Thoracic aorta (tissue), 2 donors: ENCODE data around the gene ANKRD33B. TPM values are rescaled to one million over a fixed set of nuclear protein-coding genes. Genes with fewer than 3 reads are reported as not detected.

Experiments used
- ATAC-seq: fragments of 150-250 bp; one replicate; pipeline ENCODE4 v1.8.0; 2017; ENCODE audit warnings: low read depth; ENCODE audit not compliant: insufficient number of reproducible peaks, low FRiP score
- DNase-seq: peaks from one replicate; pipeline ENCODE4 v3.0.0-alpha.2; 2020; ENCODE audit warnings: low spot score
- H3K27ac ChIP-seq, 2 donors: fragments of 200-600 bp; sonication (generic); 1 replicate in 1 of 2; 2 replicates in 1 of 2; pipeline ENCODE4 v1.5.1; 2016; ENCODE audit warnings: mild to moderate bottlenecking in 2 of 2, moderate library complexity in 2 of 2
- H3K27me3 ChIP-seq: fragments of 200-600 bp; sonication (generic); replicated peaks from 2 replicates; pipeline ENCODE4 v1.6.0; 2016; ENCODE audit warnings: mild to moderate bottlenecking; ENCODE audit not compliant: insufficient read depth
- H3K36me3 ChIP-seq: fragments of 200-600 bp; sonication (generic); one replicate; pipeline ENCODE4 v1.5.1; 2016
- H3K4me1 ChIP-seq, 2 donors: fragments of 200-600 bp; sonication (generic); 1 replicate in 1 of 2; 2 replicates in 1 of 2; pipeline versions ENCODE4 v1.5.1 to v1.6.0; 2016; ENCODE audit warnings: low read depth in 2 of 2, mild to moderate bottlenecking in 1 of 2; ENCODE audit not compliant: control insufficient read depth in 1 of 2
- H3K4me3 ChIP-seq: fragments of 200-600 bp; sonication (generic); 2 replicates; pipeline ENCODE4 v1.5.1; 2016; ENCODE audit warnings: mild to moderate bottlenecking
- H3K9me3 ChIP-seq: fragments of 200-600 bp; sonication (generic); 2 replicates; pipeline ENCODE4 v1.5.1; 2016
- CTCF ChIP-seq: fragments of 200-600 bp; sonication (generic); IDR thresholded peaks from one replicate; pipeline ENCODE4 v1.5.1; 2019; ENCODE audit warnings: antibody characterized with exemption
- total RNA-seq, 2 donors: library from RNA; depleted of rRNA; stranded (reverse); fragments of >200 nt; gene quantifications; one replicate each; pipeline versions ENCODE4 v1.1.0 to v1.2.3, GENCODE V29; 2016

ANKRD33B gene
- total RNA-seq, 2 donors from 2014 or later, result 4.9 to 5.7 TPM

DNA sequence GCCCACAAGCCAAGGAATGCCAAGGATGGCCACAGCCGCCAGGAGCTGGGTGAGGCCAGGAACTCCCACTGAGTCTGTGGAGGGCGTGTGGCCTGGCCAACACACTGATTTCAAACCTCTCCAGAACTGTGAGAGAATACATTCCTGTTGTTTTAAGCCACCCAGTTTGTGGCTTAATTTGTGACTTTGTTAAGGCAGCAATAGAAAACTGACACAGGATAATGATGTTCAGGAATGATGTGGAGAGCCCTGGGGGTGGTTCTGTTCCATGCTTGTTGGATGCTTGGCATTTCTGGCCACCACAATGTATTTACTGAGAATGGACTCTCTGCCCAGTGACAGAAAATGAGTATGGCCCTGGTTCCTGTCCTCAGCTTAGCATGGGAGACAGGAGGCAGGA lies 114.4 kb downstream of the ANKRD33B start:
- H3K9me3 ChIP-seq, result peaks cover 3% of the 10 kb centered on the region
- peaks cover 57% of the 10 kb centered on the region for H3K36me3 ChIP-seq
- no peak overlapping the region for H3K4me3 ChIP-seq
- no peak for TF ChIP-seq CTCF
- ATAC-seq (no peak), DNase-seq (no peak)
- no peaks in the 10 kb centered on the region for H3K27me3 ChIP-seq
- no peaks in the 10 kb centered on the region for H3K4me1 ChIP-seq
- H3K27ac ChIP-seq, result no peak overlapping the region

- DNase-seq (no peak), ATAC-seq (no peak)
- Histone ChIP-seq H3K4me1 (no peaks in the 10 kb centered on the region), H3K27ac (no peak overlapping the region), H3K4me3 (no peak overlapping the region), H3K9me3 (peaks cover 3% of the 10 kb centered on the region), H3K36me3 (peaks cover 57% of the 10 kb centered on the region), H3K27me3 (no peaks in the 10 kb centered on the region)
- TF ChIP-seq CTCF, result no peak
Measured at GRCh38 chr5:10679336-10679988, 115.6 kb downstream of the ANKRD33B start.

DNA sequence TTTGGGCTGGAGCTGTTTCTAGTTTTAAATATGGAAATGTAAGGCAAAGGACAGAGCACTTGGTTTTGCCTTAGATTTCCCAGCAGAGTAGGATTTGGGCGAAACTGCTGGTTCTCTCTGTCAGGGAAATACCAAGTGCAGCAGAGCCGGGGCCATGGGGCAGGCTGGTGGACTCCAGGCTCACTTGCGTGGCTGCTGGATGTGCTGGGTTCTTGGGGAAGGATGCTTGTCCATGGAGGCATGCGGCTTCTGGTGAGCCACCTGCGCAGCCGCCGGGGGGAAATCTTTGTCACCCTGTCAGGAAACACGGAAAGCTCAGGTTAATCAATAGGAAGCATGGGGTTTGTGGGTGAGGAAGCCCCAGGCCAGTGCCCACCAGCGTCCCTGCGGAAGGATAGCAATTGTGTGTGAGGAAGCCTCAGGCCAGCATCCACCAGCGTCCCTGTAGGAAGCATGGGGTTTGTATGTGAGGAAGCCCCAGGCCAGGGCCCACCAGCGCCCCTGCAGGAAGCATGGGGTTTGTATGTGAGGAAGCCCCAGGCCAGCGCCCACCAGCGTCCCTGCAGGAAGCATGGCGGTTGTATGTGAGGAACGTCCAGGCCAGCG lies 117.1 kb downstream of the ANKRD33B start:
- DNase-seq (no peak), ATAC-seq (no peak)
- no peak overlapping the region for H3K4me3 ChIP-seq
- no peak for TF ChIP-seq CTCF
- H3K27me3 ChIP-seq, result no peaks in the 10 kb centered on the region
- H3K4me1 ChIP-seq, result no peaks in the 10 kb centered on the region
- no peak overlapping the region for H3K27ac ChIP-seq
- H3K9me3 ChIP-seq, result peaks cover 3% of the 10 kb centered on the region
- peaks cover 57% of the 10 kb centered on the region for H3K36me3 ChIP-seq

DNA sequence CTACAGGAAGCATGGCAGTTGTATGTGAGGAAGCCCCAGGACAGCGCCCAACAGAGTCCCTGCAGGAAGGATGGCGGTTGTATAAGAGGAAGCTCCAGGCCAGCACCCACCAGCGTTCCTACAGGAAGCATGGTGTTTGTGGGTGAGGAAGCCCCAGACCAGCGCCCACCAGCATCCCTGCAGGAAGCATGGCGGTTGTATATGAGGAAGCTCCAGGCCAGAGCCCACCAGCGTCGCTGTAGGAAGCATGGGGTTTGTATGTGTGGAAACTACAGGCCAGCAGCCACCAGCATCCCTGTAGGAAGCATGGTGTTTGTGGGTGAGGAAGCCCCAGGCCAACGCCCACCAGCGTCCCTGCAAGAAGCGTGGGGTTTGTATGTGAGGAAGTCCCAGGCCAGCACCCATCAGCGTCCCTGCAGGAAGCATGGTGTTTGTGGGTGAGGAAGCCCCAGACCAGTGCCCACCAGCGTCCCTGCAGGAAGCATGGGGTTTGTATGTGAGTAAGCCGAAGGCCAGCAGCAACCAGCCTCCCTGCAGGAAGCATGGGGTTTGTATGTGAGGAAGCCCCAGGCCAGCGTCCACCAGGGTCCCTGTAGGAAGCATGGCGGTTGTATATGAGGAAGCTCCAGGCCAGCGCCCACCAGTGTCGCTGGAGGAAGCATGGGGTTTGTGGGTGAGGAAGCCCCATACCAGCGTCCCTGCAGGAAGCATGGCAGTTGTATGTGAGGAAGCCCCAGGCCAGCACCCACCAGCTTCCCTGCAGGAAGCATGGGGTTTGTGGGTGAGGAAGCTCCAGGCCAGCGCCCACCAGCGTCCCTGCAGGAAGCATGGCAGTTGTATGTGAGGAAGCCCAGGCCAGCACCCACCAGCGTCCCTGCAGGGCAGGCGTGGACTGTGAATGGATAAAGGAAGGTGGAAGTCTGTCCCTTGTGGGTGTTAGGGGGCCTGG lies 118.1 kb downstream of the ANKRD33B start:
- Histone ChIP-seq H3K9me3 (peaks cover 3% of the 10 kb centered on the region), H3K36me3 (peaks cover 57% of the 10 kb centered on the region), H3K4me1 (no peaks in the 10 kb centered on the region), H3K4me3 (no peak overlapping the region), H3K27ac (no peak overlapping the region), H3K27me3 (no peaks in the 10 kb centered on the region)
- TF ChIP-seq CTCF, result no peak
- DNase-seq, result no peak
- ATAC-seq, result no peak
